NCI-H1417 treated with DMSO at 0.1 percent for 48 hours (cell line): ENCODE data around the gene OSBPL3.

Experiments used
- DNase-seq: peaks from one replicate; lab custom pipeline; 2025; lab: John Stamatoyannopoulos, UW

Gene OSBPL3

GRCh38 chr7:24979470-24979862 lies 512 bp downstream of the OSBPL3 start:
- no peak for DNase-seq

GRCh38 chr7:24978843-24979469 lies 1.0 kb downstream of the OSBPL3 start:
- DNase-seq: no peak

GRCh38 chr7:24975644-24976260 lies 4.2 kb downstream of the OSBPL3 start:
- DNase-seq: no peak

GRCh38 chr7:24975172-24975571 lies 4.8 kb downstream of the OSBPL3 start:
- DNase-seq: no peak

GRCh38 chr7:24974026-24974832 lies 5.7 kb downstream of the OSBPL3 start:
- no peak for DNase-seq

GRCh38 chr7:24972991-24973390 lies 7.0 kb downstream of the OSBPL3 start:
- no peak for DNase-seq

- DNase-seq: no peak
These were observed 7.9 kb downstream of the OSBPL3 start for GRCh38 chr7:24972166-24972477.

- no peak for DNase-seq
These were observed 8.4 kb downstream of the OSBPL3 start for GRCh38 chr7:24971333-24972165.

- DNase-seq: no peak
These were observed 9.3 kb downstream of the OSBPL3 start for GRCh38 chr7:24970676-24971075.

GRCh38 chr7:24968165-24968564 lies 11.8 kb downstream of the OSBPL3 start:
- no peak for DNase-seq

- DNase-seq: no peak
These were observed 12.3 kb downstream of the OSBPL3 start for GRCh38 chr7:24967696-24968095.

GRCh38 chr7:24966802-24967201 lies 13.2 kb downstream of the OSBPL3 start:
- no peak for DNase-seq

- no peak for DNase-seq
These were observed 13.9 kb downstream of the OSBPL3 start for GRCh38 chr7:24965831-24966708.

- DNase-seq: no peak
These were observed 15.8 kb downstream of the OSBPL3 start for GRCh38 chr7:24964191-24964590.

- no peak for DNase-seq
These were observed 16.8 kb downstream of the OSBPL3 start for GRCh38 chr7:24963218-24963617.

GRCh38 chr7:24962418-24962962 lies 17.5 kb downstream of the OSBPL3 start:
- no peak for DNase-seq

GRCh38 chr7:24959735-24960485 lies 20.1 kb downstream of the OSBPL3 start:
- DNase-seq: no peak

- DNase-seq: no peak
These were observed 21.6 kb downstream of the OSBPL3 start for GRCh38 chr7:24958399-24958798.

GRCh38 chr7:24956021-24956420 lies 24.0 kb downstream of the OSBPL3 start:
- no peak for DNase-seq

- DNase-seq: no peak
These were observed 24.7 kb downstream of the OSBPL3 start for GRCh38 chr7:24955313-24955712.
